Cardiac fibroblast (primary cell): ENCODE data around the gene ATP2C1.

Experiments used
- DNase-seq, 2 donors: peaks; one replicate each; pipeline versions ENCODE4 v3.0.0 to v3.0.0-alpha.2; 2010; ENCODE audit warnings: low read depth in 2 of 2
- H3K4me3 ChIP-seq, 2 donors: replicated peaks in 1 of 2; 1 replicate in 1 of 2; 2 replicates in 1 of 2; pipeline ENCODE4 v1.5.1; 2011; ENCODE audit warnings: low read depth in 2 of 2, low read length in 2 of 2, mild to moderate bottlenecking in 2 of 2, moderate library complexity in 1 of 2
- TF ChIP-seq, protein P1 (sequence below): IDR thresholded peaks from one replicate; pipeline ENCODE4 v1.5.1; 2011; ENCODE audit warnings: low read depth, mild to moderate bottlenecking, low read length, inconsistent platforms

ATP2C1 gene

GRCh38 chr3:130894986-130895280, 1.0 kb downstream of the ATP2C1 start:
- TF ChIP-seq, protein P1, sequence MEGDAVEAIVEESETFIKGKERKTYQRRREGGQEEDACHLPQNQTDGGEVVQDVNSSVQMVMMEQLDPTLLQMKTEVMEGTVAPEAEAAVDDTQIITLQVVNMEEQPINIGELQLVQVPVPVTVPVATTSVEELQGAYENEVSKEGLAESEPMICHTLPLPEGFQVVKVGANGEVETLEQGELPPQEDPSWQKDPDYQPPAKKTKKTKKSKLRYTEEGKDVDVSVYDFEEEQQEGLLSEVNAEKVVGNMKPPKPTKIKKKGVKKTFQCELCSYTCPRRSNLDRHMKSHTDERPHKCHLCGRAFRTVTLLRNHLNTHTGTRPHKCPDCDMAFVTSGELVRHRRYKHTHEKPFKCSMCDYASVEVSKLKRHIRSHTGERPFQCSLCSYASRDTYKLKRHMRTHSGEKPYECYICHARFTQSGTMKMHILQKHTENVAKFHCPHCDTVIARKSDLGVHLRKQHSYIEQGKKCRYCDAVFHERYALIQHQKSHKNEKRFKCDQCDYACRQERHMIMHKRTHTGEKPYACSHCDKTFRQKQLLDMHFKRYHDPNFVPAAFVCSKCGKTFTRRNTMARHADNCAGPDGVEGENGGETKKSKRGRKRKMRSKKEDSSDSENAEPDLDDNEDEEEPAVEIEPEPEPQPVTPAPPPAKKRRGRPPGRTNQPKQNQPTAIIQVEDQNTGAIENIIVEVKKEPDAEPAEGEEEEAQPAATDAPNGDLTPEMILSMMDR = no peak
- peak overlapping the region; percentile 91 to 94 for H3K4me3 ChIP-seq
- DNase-seq = peak; percentile 23 to 37

GRCh38 chr3:130895690-130896488, 2.0 kb downstream of the ATP2C1 start:
- TF ChIP-seq, protein P1 = no peak
- peak overlapping the region; percentile 91 to 94 for H3K4me3 ChIP-seq
- DNase-seq = no peak

GRCh38 chr3:130897316-130897715, 3.4 kb downstream of the ATP2C1 start:
- H3K4me3 ChIP-seq = no peak overlapping the region
- DNase-seq = no peak
- TF ChIP-seq, protein P1 = no peak

DNA sequence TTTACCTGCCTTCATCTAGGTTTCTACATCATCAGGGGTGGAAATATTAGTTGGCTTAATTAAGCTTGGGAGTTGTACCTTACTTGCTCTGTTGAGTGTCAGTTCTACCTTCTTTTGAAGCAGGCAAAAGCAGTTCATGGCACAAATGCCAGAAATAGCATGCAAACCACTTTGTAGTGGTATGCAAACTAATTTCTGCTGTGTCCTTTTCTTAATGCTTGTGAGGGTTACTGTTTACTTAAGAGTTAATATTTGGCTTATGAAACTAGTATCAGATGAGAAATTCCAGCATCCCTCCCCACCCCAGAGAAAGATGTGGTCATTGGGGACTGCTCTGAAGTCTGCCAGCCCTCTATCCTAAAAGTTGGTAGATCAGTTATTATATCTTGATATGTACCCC, 7.1 kb downstream of the ATP2C1 start:
- DNase-seq = no peak
- TF ChIP-seq, protein P1 = no peak
- H3K4me3 ChIP-seq = no peak overlapping the region

- TF ChIP-seq, protein P1 = no peak
- DNase-seq = no peak
- no peak overlapping the region for H3K4me3 ChIP-seq
Observed at GRCh38 chr3:130901463-130902204, 7.8 kb downstream of the ATP2C1 start.

- DNase-seq = no peak
- TF ChIP-seq, protein P1 = no peak
- no peak overlapping the region for H3K4me3 ChIP-seq
Observed at GRCh38 chr3:130903412-130903908, 9.6 kb downstream of the ATP2C1 start.
